Measurements from ENCODE around the gene GREB1L. TPM values are rescaled to one million over a fixed set of nuclear protein-coding genes. Genes with fewer than 3 reads are reported as not detected.

The GREB1L gene
- total RNA-seq, 2 experiments from 2014 or later, result not detected

DNA sequence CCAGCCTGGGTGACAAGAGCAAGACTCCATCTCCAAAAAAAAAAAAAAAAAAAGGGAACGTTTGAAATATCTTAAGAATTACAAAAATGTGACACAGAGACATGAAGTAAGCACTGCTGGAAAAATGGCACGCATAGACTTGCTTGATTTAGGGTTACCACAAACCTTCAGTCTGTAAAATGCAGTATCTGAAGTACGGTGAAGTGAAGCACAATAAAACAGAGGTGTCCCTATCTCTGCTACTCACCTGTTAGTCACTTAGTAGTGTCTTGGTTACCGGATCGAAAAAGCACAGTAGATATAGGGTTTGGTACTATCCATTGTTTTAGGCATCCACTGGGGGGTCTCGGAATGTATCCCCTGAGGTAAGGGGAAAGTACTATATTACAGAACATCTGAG lies 11.6 kb upstream of the GREB1L start:
- DNase-seq, result no peak
- Mint-ChIP-seq H3K27ac (no peak overlapping the region), H3K4me1 (ENCODE audit: low read depth) (no peaks in the 10 kb centered on the region), H3K9me3 (no peaks in the 10 kb centered on the region), H3K27me3 (peaks cover 4% of the 10 kb centered on the region), H3K36me3 (no peaks in the 10 kb centered on the region), H3K4me3 (no peak overlapping the region)
- CTCF ChIA-PET, result no interaction called here
- intact Hi-C loops (cut with micrococcal nuclease), result no loop called here
- POLR2A ChIA-PET, result no interaction called here

GRCh38 chr18:21241301-21242048 lies 557 bp upstream of the GREB1L start:
- Mint-ChIP-seq H3K27ac (no peak overlapping the region), H3K27me3 (peaks cover 46% of the 10 kb centered on the region), H3K4me1 (ENCODE audit: low read depth) (peaks cover 6% of the 10 kb centered on the region), H3K4me3 (no peak overlapping the region), H3K9me3 (no peaks in the 10 kb centered on the region), H3K36me3 (no peaks in the 10 kb centered on the region)
- intact Hi-C loops (cut with micrococcal nuclease), result no loop called here
- ChIA-PET POLR2A (no interaction called here), CTCF (no interaction called here)
- DNase-seq, result no peak

GRCh38 chr18:21242780-21243401 lies 859 bp downstream of the GREB1L start:
- Mint-ChIP-seq H3K4me3 (no peak overlapping the region), H3K4me1 (ENCODE audit: low read depth) (peaks cover 6% of the 10 kb centered on the region), H3K36me3 (no peaks in the 10 kb centered on the region), H3K27me3 (peaks cover 48% of the 10 kb centered on the region), H3K27ac (no peak overlapping the region), H3K9me3 (no peaks in the 10 kb centered on the region)
- intact Hi-C loops (cut with micrococcal nuclease), result no loop called here
- no peak for DNase-seq
- ChIA-PET POLR2A (no interaction called here), CTCF (interaction anchor here (1.0 kb wide), 1 partner anchor 23 kb away, joined by 3 read pairs; no protein-coding TSS in a partner anchor)

DNA sequence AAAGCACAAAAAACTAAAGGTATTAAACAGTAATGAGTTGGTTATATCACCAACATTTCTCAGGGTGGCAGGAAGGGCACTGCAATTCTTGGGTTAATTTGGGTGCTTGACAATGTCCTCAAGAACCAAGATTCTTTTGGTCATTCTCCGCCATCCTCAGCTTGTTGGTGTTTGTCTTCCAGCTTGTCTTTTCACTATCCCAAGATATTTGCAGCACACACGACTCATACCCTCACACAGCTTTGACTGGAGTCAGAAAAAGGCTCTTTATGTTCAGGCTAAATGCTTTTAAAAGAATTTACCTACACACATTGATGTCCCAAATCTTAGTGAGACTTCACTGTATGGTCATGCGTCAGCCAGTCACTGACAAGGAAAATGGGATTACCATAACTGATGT lies 12.5 kb downstream of the GREB1L start:
- intact Hi-C loops (cut with micrococcal nuclease), result no loop called here
- DNase-seq, result no peak
- Mint-ChIP-seq H3K36me3 (no peaks in the 10 kb centered on the region), H3K4me1 (ENCODE audit: low read depth) (no peaks in the 10 kb centered on the region), H3K27me3 (peaks cover 4% of the 10 kb centered on the region), H3K9me3 (no peaks in the 10 kb centered on the region), H3K27ac (no peak overlapping the region), H3K4me3 (no peak overlapping the region)
- ChIA-PET POLR2A (no interaction called here), CTCF (no interaction called here)

DNA sequence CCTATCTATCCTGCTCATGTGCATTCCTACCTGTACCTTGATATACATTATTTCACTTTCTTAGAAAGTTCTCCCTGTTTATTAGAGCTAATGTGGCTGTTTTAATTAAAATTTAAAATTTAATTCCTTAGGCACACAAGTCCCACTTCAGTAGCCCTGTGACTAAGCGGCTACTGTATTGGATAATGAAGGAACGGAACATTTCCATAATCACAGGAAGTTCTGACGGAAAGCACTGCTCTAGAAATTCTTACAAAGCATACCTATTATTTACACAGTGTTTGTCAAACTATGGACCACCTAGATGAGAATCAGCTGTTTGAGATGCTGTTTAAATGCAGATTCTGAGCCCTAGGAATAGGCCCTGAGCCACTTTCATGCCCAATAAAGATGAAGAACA lies 13.2 kb downstream of the GREB1L start:
- CTCF ChIA-PET, result no interaction called here
- Mint-ChIP-seq H3K36me3 (no peaks in the 10 kb centered on the region), H3K27ac (no peak overlapping the region), H3K4me1 (ENCODE audit: low read depth) (no peaks in the 10 kb centered on the region), H3K27me3 (peaks cover 4% of the 10 kb centered on the region), H3K4me3 (no peak overlapping the region), H3K9me3 (no peaks in the 10 kb centered on the region)
- intact Hi-C loops (cut with micrococcal nuclease), result no loop called here
- no peak for DNase-seq
- POLR2A ChIA-PET, result no interaction called here

GRCh38 chr18:21257386-21257785 lies 15.4 kb downstream of the GREB1L start:
- Mint-ChIP-seq H3K27me3 (peaks cover 6% of the 10 kb centered on the region), H3K27ac (no peak overlapping the region), H3K9me3 (no peaks in the 10 kb centered on the region), H3K36me3 (no peaks in the 10 kb centered on the region), H3K4me1 (ENCODE audit: low read depth) (no peaks in the 10 kb centered on the region), H3K4me3 (no peak overlapping the region)
- CTCF ChIA-PET, result no interaction called here
- intact Hi-C loops (cut with micrococcal nuclease), result no loop called here
- DNase-seq, result no peak
- POLR2A ChIA-PET, result no interaction called here

- no peaks in the 10 kb centered on the region for H3K9me3 Mint-ChIP-seq
- POLR2A ChIA-PET, result no interaction called here
- intact Hi-C loops (cut with micrococcal nuclease), result no loop called here
- H3K4me1 Mint-ChIP-seq (ENCODE audit: low read depth), result no peaks in the 10 kb centered on the region
- no peak for DNase-seq
- no peaks in the 10 kb centered on the region for H3K36me3 Mint-ChIP-seq
- peaks cover 6% of the 10 kb centered on the region for H3K27me3 Mint-ChIP-seq
- CTCF ChIA-PET, result no interaction called here
- no peak overlapping the region for H3K4me3 Mint-ChIP-seq
- H3K27ac Mint-ChIP-seq, result no peak overlapping the region
These were observed 18.6 kb downstream of the GREB1L start for GRCh38 chr18:21260621-21261020.

DNA sequence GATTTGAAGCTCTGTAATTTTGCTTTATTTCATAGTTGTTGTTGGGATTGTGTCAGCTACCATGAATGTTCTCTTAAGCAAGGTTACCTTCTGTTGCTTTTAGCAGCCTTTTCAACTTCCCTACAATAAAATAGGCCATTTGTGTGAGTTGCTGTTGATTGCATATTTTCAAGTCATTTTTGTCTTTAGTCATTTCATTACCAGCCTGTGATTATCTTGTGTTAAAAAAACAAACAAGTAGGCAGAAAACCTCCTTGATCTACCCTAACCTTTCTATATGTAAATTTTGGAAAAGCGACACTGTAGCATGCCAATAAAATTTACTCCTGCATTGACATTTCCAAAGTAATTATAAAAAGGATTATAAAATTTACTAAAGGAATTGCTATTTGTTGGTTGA lies 19.3 kb downstream of the GREB1L start:
- intact Hi-C loops (cut with micrococcal nuclease), result no loop called here
- no peaks in the 10 kb centered on the region for H3K4me1 Mint-ChIP-seq (ENCODE audit: low read depth)
- DNase-seq, result no peak
- ChIA-PET POLR2A (no interaction called here), CTCF (no interaction called here)
- no peaks in the 10 kb centered on the region for H3K36me3 Mint-ChIP-seq
- no peak overlapping the region for H3K27ac Mint-ChIP-seq
- peaks cover 4% of the 10 kb centered on the region for H3K27me3 Mint-ChIP-seq
- no peak overlapping the region for H3K4me3 Mint-ChIP-seq
- no peaks in the 10 kb centered on the region for H3K9me3 Mint-ChIP-seq

DNA sequence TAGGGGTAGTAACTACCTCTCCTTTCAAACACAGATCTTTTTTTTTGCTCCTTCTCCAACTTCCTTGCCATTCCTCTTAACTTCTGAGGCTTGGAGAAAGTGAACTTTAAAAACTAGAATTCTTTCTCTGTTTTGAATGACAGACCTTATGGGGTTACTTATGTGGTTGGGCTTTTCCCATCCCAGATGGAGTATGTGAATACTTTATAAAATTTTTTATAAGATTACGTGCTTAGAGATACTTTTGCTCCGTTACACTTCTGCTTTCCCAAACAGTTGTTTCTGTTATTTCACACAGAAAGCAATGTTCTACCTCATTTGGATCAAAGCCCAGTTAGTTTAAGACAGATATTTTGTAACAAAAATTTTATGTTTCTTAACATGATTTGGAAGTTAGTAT lies 20.2 kb downstream of the GREB1L start:
- H3K9me3 Mint-ChIP-seq, result no peaks in the 10 kb centered on the region
- H3K4me1 Mint-ChIP-seq (ENCODE audit: low read depth), result no peaks in the 10 kb centered on the region
- ChIA-PET CTCF (no interaction called here), POLR2A (no interaction called here)
- DNase-seq, result no peak
- H3K27me3 Mint-ChIP-seq, result peaks cover 4% of the 10 kb centered on the region
- intact Hi-C loops (cut with micrococcal nuclease), result no loop called here
- no peaks in the 10 kb centered on the region for H3K36me3 Mint-ChIP-seq
- no peak overlapping the region for H3K27ac Mint-ChIP-seq
- H3K4me3 Mint-ChIP-seq, result no peak overlapping the region

DNA sequence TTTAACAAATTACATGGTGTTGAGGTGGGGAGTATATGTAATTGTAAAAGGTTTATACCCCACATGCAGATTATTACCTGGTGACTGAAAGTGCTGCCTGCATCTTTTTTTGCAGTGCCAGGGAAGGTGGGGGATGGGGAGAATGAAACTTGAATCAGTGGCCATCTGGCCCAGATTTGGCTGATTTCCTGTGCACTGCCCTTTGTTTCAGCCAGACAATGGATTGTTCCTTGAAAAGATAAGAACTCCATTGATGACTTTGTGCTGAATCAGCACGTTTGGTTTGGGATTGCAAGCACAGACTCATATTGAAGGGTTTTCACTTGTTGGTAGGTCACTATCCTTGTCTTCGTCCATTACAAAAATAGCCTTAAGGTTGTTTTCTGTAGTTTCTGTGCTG lies 20.9 kb downstream of the GREB1L start:
- H3K36me3 Mint-ChIP-seq, result no peaks in the 10 kb centered on the region
- intact Hi-C loops (cut with micrococcal nuclease), result no loop called here
- H3K27ac Mint-ChIP-seq, result no peak overlapping the region
- no peak for DNase-seq
- CTCF ChIA-PET, result no interaction called here
- POLR2A ChIA-PET, result no interaction called here
- H3K27me3 Mint-ChIP-seq, result peaks cover 5% of the 10 kb centered on the region
- H3K4me3 Mint-ChIP-seq, result no peak overlapping the region
- H3K9me3 Mint-ChIP-seq, result no peaks in the 10 kb centered on the region
- no peaks in the 10 kb centered on the region for H3K4me1 Mint-ChIP-seq (ENCODE audit: low read depth)

DNA sequence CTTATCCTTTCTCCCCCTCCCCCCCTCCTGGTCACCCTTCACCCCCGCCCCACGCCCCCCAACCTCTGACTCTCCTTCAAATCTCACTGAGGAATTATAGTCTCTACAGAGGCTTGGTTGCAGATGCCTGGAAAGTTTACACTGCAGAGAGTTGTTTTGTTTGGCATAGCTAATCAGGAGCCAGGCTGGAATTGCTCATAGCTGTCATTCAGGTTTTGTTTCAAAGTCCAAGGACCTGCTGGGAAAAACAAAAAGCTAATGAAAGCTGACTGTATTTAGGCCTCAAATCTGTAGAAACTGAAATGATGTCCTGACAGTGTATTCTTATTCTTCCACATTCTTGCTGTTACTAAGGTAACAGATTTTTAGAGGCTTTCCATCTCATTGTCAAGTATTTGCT lies 22.6 kb downstream of the GREB1L start:
- H3K4me1 Mint-ChIP-seq (ENCODE audit: low read depth), result no peaks in the 10 kb centered on the region
- no peaks in the 10 kb centered on the region for H3K36me3 Mint-ChIP-seq
- H3K9me3 Mint-ChIP-seq, result no peaks in the 10 kb centered on the region
- CTCF ChIA-PET, result no interaction called here
- DNase-seq, result no peak
- no peak overlapping the region for H3K27ac Mint-ChIP-seq
- intact Hi-C loops (cut with micrococcal nuclease), result no loop called here
- POLR2A ChIA-PET, result no interaction called here
- H3K27me3 Mint-ChIP-seq, result peaks cover 3% of the 10 kb centered on the region
- H3K4me3 Mint-ChIP-seq, result no peak overlapping the region

DNA sequence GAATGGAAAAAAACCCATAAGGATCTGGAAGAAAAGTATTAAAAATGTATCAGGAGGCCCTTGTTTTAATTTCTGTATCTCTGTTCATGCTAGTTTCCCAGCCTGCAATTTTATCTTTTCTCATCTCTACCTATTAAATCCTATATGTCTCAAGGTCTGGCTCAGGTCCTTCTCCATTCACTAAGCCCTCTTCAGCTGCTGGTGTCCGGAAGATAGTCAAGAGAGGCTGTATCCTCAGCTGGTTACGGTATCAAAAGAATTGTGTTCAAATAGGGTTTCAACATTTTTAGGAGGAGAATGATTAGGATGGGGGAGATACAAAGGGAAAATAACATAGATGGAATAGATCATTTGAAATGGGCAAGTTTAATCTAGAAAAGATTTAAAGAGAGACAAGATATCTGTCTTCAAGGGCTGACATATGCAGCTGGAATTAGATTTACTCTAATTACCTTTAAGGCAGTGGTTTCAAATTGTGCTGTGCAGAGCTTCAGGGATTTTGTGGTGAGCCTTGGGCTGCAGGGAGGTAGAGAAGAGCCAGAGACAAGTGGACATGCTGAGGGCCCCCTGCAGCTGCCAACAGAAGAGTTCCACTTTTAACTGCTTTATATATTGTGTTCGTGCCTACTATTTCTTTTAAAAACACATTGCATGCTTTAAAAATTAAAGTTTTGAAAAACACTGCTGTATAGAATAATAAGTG lies 24.1 kb downstream of the GREB1L start:
- Mint-ChIP-seq H3K36me3 (no peaks in the 10 kb centered on the region), H3K9me3 (no peaks in the 10 kb centered on the region), H3K4me3 (no peak overlapping the region), H3K4me1 (ENCODE audit: low read depth) (no peaks in the 10 kb centered on the region), H3K27ac (no peak overlapping the region), H3K27me3 (peaks cover 3% of the 10 kb centered on the region)
- DNase-seq, result no peak
- ChIA-PET POLR2A (no interaction called here), CTCF (interaction anchor here (1.2 kb wide), 1 partner anchor 24 kb away, joined by 3 read pairs; no protein-coding TSS in a partner anchor)
- intact Hi-C loops (cut with micrococcal nuclease), result no loop called here

GRCh38 chr18:21267400-21267799 lies 25.4 kb downstream of the GREB1L start:
- ChIA-PET CTCF (no interaction called here), POLR2A (no interaction called here)
- Mint-ChIP-seq H3K4me3 (no peak overlapping the region), H3K9me3 (no peaks in the 10 kb centered on the region), H3K27me3 (peaks cover 1% of the 10 kb centered on the region), H3K36me3 (no peaks in the 10 kb centered on the region), H3K4me1 (ENCODE audit: low read depth) (no peaks in the 10 kb centered on the region), H3K27ac (no peak overlapping the region)
- intact Hi-C loops (cut with micrococcal nuclease), result no loop called here
- DNase-seq, result no peak

All from activated CD4-positive, alpha-beta memory T cell treated with anti-CD3 and anti-CD28 coated beads for 36 hours (primary cell).